Epithelial cell of esophagus (primary cell): ENCODE results near the gene WDFY4.

Source experiments
- DNase-seq: peaks from one replicate; pipeline ENCODE4 v3.0.0; 2010; ENCODE audit warnings: low read depth
- H3K4me3 ChIP-seq: 2 replicates; pipeline ENCODE4 v1.5.1; 2011; ENCODE audit warnings: mild to moderate bottlenecking, low read length, control low read depth
- CTCF ChIP-seq: IDR thresholded peaks from 2 replicates; pipeline ENCODE4 v1.5.1; 2011; ENCODE audit warnings: low read depth, mild to moderate bottlenecking, low read length, control low read depth, inconsistent platforms; ENCODE audit not compliant: insufficient read depth; ENCODE audit errors: missing control alignments

The WDFY4 gene

GRCh38 chr10:48685731-48686130, 1.1 kb downstream of the WDFY4 start:
- no peak overlapping the region for H3K4me3 ChIP-seq
- TF ChIP-seq CTCF: no peak
- DNase-seq: no peak

GRCh38 chr10:48690791-48691660, 6.4 kb downstream of the WDFY4 start:
- DNase-seq: no peak
- no peak for TF ChIP-seq CTCF
- no peak overlapping the region for H3K4me3 ChIP-seq

- DNase-seq: peak; percentile 11
- TF ChIP-seq CTCF: no peak
- no peak overlapping the region for H3K4me3 ChIP-seq
These were observed 7.3 kb downstream of the WDFY4 start for GRCh38 chr10:48691812-48692528.

GRCh38 chr10:48692748-48693147, 8.1 kb downstream of the WDFY4 start:
- no peak overlapping the region for H3K4me3 ChIP-seq
- TF ChIP-seq CTCF: no peak
- no peak for DNase-seq

- no peak for TF ChIP-seq CTCF
- no peak overlapping the region for H3K4me3 ChIP-seq
- DNase-seq: no peak
These were observed 8.5 kb downstream of the WDFY4 start for GRCh38 chr10:48693206-48693605.

GRCh38 chr10:48694371-48695030, 9.8 kb downstream of the WDFY4 start:
- DNase-seq: no peak
- TF ChIP-seq CTCF: no peak
- H3K4me3 ChIP-seq: no peak overlapping the region
